ENCODE results near the gene LETM1. TPM values are rescaled to one million over a fixed set of nuclear protein-coding genes. Genes with fewer than 3 reads are reported as not detected.
A peak's percentile ranks its signal among the peaks of the same experiment; 100 is the strongest.

LETM1 gene
- total and polyA plus RNA-seq, 2 of the 13 experiments (the other 11 are each of a cell fraction or from before 2014, with no cell fraction given), result 9.7 to 41.6 TPM

DNA sequence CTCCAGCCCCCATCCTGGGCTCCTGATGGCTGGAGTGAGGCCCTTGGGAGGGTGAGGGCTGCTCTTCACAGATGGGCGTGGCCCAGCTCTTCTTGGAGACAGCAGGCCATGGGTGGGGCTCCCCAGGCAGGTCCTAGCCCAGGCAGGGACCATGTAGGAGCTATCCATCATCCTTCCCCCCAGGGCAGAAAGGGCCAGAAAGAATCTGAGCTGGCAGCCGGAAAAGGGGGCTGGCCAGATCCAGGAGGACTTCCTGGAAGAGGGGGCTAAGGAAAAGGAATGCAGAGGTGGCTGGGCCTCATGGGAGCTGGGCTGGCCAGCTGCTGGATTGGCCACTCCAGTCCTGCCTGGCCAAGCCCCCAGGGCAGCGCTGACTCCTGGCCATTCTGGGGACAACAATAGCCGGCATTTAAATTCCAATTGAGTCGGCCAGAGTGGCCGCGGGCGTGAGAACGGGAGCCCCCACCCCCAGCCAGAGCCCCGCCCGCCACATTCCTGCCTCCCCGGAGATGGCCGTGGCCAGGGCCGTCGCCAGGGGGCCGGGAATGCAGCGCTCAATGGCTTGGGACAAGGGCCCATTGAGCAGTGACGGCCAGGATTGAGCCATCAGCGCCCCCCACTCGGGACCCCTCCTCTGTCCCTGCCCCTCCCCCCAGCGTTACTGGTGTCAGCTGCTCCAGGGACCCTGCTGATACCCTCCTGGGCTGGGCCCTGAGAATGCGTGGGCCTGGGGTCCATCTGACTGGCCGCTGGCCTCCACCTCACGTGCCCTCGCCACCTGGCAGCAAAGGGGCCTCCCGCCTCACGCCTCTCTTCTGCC is 77.9 kb downstream of the LETM1 start (continued):
- TF ChIP-seq, protein P1, sequence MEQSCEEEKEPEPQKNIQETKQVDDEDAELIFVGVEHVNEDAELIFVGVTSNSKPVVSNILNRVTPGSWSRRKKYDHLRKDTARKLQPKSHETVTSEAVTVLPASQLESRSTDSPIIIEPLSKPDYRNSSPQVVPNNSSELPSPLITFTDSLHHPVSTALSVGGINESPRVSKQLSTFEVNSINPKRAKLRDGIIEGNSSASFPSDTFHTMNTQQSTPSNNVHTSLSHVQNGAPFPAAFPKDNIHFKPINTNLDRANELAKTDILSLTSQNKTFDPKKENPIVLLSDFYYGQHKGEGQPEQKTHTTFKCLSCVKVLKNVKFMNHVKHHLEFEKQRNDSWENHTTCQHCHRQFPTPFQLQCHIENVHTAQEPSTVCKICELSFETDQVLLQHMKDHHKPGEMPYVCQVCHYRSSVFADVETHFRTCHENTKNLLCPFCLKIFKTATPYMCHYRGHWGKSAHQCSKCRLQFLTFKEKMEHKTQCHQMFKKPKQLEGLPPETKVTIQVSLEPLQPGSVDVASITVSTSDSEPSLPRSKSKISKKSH (CRISPR knock-in tag; IDR thresholded peaks at IDR 0.05; ENCODE audit: borderline replicate concordance), result no peak; the same call in 1 of the 2 replicates
- TF ChIP-seq, protein P2, sequence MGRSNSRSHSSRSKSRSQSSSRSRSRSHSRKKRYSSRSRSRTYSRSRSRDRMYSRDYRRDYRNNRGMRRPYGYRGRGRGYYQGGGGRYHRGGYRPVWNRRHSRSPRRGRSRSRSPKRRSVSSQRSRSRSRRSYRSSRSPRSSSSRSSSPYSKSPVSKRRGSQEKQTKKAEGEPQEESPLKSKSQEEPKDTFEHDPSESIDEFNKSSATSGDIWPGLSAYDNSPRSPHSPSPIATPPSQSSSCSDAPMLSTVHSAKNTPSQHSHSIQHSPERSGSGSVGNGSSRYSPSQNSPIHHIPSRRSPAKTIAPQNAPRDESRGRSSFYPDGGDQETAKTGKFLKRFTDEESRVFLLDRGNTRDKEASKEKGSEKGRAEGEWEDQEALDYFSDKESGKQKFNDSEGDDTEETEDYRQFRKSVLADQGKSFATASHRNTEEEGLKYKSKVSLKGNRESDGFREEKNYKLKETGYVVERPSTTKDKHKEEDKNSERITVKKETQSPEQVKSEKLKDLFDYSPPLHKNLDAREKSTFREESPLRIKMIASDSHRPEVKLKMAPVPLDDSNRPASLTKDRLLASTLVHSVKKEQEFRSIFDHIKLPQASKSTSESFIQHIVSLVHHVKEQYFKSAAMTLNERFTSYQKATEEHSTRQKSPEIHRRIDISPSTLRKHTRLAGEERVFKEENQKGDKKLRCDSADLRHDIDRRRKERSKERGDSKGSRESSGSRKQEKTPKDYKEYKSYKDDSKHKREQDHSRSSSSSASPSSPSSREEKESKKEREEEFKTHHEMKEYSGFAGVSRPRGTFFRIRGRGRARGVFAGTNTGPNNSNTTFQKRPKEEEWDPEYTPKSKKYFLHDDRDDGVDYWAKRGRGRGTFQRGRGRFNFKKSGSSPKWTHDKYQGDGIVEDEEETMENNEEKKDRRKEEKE (IDR thresholded peaks at IDR 0.05), result no peak
- TF ChIP-seq SKI (IDR thresholded peaks at IDR 0.05; ENCODE audit: partially characterized antibody) (no peak), FOSL2 (CRISPR knock-in tag; IDR thresholded peaks at IDR 0.05) (no peak), NRL (CRISPR knock-in tag; IDR thresholded peaks at IDR 0.05; ENCODE audit: borderline replicate concordance) (peak; percentile 27; the same call in 1 of the 2 replicates), ZNF20 (CRISPR knock-in tag; IDR thresholded peaks at IDR 0.05) (no peak), RBM22 (optimal IDR thresholded peaks at IDR 0.05; ENCODE audit: low read length) (no peak), TAF1 (CRISPR knock-in tag; IDR thresholded peaks at IDR 0.05) (0 out of 2 replicates have a peak, but pooled peaks have one; percentile 51), HOXA7 (CRISPR knock-in tag; IDR thresholded peaks at IDR 0.05) (no peak), MYC (CRISPR knock-in tag; IDR thresholded peaks at IDR 0.05; ENCODE audit: borderline replicate concordance) (peak; percentile 67), DNMT1 (CRISPR knock-in tag; IDR thresholded peaks at IDR 0.05) (no peak)
- TF ChIP-seq, protein P3, sequence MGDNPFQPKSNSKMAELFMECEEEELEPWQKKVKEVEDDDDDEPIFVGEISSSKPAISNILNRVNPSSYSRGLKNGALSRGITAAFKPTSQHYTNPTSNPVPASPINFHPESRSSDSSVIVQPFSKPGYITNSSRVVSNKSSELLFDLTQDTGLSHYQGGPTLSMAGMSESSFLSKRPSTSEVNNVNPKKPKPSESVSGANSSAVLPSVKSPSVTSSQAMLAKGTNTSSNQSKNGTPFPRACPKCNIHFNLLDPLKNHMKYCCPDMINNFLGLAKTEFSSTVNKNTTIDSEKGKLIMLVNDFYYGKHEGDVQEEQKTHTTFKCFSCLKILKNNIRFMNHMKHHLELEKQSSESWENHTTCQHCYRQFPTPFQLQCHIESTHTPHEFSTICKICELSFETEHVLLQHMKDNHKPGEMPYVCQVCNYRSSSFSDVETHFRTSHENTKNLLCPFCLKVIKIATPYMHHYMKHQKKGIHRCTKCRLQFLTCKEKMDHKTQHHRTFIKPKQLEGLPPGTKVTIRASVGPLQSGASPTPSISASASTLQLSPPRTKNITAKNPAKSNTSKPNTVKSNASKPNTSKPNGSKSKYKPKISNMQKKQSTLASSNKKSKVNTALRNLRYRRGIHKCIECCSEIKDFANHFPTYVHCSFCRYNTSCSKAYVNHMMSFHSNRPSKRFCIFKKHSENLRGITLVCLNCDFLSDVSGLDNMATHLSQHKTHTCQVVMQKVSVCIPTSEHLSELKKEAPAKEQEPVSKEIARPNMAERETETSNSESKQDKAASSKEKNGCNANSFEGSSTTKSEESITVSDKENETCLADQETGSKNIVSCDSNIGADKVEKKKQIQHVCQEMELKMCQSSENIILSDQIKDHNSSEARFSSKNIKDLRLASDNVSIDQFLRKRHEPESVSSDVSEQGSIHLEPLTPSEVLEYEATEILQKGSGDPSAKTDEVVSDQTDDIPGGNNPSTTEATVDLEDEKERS (CRISPR knock-in tag; IDR thresholded peaks at IDR 0.05), result no peak
- TF ChIP-seq, protein P4, sequence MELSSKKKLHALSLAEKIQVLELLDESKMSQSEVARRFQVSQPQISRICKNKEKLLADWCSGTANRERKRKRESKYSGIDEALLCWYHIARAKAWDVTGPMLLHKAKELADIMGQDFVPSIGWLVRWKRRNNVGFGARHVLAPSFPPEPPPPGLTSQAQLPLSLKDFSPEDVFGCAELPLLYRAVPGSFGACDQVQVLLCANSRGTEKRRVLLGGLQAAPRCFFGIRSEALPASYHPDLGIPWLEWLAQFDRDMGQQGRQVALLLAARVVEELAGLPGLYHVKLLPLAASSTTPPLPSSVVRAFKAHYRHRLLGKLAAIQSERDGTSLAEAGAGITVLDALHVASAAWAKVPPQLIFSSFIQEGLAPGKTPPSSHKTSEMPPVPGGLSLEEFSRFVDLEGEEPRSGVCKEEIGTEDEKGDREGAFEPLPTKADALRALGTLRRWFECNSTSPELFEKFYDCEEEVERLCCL (CRISPR knock-in tag; IDR thresholded peaks at IDR 0.05; ENCODE audit: borderline replicate concordance), result no peak; the same call in 1 of the 2 replicates
- TF ChIP-seq, protein P5, sequence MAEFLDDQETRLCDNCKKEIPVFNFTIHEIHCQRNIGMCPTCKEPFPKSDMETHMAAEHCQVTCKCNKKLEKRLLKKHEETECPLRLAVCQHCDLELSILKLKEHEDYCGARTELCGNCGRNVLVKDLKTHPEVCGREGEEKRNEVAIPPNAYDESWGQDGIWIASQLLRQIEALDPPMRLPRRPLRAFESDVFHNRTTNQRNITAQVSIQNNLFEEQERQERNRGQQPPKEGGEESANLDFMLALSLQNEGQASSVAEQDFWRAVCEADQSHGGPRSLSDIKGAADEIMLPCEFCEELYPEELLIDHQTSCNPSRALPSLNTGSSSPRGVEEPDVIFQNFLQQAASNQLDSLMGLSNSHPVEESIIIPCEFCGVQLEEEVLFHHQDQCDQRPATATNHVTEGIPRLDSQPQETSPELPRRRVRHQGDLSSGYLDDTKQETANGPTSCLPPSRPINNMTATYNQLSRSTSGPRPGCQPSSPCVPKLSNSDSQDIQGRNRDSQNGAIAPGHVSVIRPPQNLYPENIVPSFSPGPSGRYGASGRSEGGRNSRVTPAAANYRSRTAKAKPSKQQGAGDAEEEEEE (CRISPR knock-in tag; IDR thresholded peaks at IDR 0.05; ENCODE audit: borderline replicate concordance), result no peak
- TF ChIP-seq, protein P6, sequence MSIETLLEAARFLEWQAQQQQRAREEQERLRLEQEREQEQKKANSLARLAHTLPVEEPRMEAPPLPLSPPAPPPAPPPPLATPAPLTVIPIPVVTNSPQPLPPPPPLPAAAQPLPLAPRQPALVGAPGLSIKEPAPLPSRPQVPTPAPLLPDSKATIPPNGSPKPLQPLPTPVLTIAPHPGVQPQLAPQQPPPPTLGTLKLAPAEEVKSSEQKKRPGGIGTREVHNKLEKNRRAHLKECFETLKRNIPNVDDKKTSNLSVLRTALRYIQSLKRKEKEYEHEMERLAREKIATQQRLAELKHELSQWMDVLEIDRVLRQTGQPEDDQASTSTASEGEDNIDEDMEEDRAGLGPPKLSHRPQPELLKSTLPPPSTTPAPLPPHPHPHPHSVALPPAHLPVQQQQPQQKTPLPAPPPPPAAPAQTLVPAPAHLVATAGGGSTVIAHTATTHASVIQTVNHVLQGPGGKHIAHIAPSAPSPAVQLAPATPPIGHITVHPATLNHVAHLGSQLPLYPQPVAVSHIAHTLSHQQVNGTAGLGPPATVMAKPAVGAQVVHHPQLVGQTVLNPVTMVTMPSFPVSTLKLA (IDR thresholded peaks at IDR 0.05), result no peak
